ENCODE data around the gene TMEM131.
A peak's percentile ranks its signal among the peaks of the same experiment; 100 is the strongest.

Gene TMEM131

DNA sequence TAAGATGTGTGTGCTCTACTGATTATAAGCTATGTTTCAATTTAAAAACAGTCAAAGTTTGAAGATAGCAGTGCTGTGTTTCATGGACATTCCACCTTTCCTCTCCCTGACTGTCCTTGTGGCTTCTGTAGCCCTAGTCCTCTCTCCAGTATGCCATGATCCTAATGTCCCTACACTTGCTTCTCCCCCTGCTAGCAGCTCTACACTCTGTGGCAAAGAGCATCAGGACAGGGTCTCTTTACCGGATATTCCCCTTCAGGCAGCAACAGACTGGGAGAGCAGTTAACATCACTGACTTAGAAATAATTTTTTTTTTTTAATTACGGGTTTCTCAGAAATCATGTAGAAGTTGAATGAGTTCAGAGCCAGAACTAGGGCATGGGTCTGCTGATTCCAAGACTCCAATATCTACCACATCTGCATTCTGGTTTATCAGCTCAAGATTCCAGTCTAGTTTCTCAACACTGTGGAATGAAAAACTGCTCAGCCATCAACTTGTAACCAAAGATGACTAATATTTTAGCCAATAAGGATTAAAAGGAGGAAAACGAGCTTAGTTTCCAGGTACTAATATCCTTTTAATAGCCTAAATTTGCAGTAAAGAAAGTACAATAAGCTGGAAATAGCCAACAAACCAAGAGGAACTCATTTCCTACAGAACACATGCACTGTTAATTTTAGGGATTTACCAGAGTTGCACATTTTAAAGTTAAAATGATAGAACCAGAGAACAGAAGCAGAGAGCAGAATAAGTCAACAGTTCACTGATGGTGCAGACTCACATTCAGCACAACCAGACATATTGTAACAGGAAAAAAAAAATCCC, 45.2 kb downstream of the TMEM131 start:
- DNase-seq, result no peak

GRCh38 chr2:97948926-97949325, 46.8 kb downstream of the TMEM131 start:
- DNase-seq, result no peak

DNA sequence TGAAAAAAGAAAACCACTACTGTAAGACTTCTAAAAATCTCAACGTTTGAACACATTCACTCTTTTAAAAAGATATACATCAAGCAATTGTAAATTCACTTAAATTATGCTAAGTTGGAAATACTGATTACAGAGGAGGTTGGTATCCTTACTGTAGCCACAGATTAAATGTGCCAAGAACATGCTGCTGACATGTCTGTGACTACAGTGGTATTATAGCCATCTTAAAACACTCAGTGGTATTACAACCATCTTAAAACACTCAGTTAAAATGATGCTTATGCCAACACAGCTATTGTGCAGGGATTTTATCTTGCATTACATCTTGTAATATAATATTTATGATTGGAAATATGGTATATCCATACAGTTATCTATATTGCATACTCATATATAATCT, 50.0 kb downstream of the TMEM131 start:
- DNase-seq, result no peak

DNA sequence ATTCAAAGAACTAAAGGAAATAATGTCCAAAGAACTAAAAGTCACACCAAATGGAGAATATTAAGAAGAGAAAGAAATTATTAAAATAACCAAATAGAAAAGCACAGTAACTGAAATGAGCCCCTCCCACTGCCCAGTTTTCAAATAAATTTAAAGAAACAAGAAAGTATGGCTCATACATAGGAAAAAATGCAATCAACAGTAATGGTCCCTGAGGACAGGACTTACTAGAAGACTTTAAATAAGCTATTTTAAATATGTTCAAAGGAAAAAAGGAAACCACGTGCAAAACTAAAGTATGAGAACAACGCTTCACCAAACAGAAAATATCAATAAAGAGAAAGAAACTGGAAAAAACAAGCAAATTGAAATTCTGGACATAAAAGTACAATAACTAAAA, 58.9 kb downstream of the TMEM131 start:
- no peak for DNase-seq

DNA sequence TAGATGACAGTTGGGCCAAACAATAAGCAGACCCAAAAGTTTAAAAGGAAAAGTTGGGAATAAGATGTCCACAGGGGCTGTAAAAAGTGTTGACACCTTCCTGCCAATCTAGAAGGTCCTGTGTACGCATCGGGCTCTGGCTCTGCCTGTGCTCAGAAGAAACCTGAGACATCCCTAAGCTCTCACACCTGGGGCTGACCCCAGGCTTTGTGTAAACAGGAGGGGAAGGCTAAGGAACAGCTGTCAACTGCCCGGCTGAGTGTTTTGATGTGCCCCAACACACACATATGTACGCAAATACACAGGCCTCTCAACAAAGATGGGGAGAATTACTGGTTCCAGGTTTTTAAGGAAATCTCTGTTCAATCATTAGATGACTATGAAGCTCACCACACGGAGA, 59.5 kb downstream of the TMEM131 start:
- peak; percentile 70 for DNase-seq

DNA sequence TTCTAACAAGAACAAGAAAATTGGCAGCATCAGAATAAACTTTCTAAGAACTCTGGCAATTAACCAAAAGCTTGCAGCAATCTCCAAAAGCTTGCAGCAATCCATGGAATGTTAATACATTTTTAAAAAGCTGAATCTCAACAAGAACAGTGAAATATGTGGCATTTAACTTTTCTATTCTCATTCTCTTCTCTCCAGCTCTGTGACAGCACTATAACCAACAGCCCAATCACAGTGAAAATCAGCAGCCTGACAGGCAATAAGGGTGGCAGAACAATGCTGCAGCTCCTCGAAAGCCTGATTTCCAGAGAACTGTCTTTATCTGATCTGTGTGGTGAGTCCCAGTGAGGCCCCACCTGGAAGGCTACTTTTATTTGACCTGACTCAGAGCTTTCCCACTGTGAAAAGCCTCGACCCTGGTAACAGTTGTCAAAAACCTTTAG, 60.0 kb downstream of the TMEM131 start:
- no peak for DNase-seq

DNA sequence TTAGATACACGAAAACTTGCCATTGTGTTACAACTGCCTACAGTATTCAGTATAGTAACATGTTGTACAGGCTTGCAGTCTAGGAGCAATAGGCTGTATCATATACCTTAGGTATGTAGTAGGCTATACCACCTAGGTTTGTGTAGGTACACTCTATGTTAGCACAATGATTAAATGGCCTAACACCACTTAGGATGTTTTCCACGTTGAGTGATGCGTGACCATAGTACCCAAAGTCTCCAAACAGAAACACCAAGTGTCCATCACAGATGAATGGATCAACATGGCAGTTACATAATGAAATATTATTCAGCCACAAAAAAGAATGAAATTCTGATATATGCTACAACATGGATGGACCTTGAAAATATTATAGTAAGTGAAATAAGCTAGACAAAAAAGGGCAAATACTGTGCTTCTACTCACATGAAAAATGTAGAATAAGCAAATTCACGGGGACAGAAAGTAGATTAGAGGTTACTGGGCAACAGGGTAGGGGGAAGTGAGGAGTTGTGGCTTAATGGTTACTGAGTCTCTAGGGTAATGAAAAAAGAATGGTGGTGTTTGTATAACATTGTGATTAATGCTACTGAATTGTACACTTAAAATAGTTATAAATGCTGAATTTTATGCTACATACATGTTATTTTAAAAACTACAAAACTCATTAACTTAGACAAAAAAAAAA, 62.6 kb downstream of the TMEM131 start:
- no peak for DNase-seq

DNA sequence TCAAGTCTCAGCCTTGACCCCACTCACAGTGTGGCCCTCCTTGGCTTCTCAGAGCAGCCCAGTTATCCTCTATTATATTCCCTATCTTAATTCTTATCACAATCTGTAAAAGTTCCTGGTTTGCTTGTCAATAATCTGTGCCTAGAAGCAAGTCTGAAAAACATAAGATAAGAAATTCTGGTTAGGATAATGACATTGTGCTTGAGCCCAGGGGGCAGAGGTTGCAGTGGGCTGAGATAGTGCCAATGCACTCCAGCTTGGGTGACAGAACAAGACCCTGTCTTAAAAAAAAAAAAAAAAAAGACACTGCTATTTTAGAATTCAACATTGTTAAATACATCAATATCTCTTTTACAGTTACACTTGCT, 63.9 kb downstream of the TMEM131 start:
- no peak for DNase-seq

GRCh38 chr2:97931118-97931857, 64.5 kb downstream of the TMEM131 start:
- no peak for DNase-seq

GRCh38 chr2:97928591-97928990, 67.2 kb downstream of the TMEM131 start:
- DNase-seq, result peak; percentile 86

GRCh38 chr2:97926946-97927345, 68.8 kb downstream of the TMEM131 start:
- DNase-seq, result no peak

DNA sequence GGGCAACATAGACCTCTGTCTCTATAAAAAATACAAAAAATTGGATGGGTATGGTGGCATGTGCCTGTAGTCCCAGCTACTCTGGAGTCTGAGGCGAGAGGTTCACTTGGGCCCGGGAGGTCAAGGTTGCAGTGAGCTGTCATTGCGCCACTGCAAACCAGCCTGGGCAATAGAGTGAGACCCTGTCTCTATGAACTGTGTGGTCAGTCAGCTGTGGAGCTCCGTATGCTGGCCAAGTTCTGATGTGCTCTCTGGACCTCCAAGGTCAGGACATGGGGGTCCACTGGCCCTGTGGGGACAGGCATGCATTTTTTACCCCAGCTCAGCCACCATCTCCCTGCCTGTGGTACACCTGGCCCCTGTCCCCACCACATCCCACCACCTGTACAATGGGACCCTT, 71.6 kb downstream of the TMEM131 start:
- DNase-seq, result no peak

DNA sequence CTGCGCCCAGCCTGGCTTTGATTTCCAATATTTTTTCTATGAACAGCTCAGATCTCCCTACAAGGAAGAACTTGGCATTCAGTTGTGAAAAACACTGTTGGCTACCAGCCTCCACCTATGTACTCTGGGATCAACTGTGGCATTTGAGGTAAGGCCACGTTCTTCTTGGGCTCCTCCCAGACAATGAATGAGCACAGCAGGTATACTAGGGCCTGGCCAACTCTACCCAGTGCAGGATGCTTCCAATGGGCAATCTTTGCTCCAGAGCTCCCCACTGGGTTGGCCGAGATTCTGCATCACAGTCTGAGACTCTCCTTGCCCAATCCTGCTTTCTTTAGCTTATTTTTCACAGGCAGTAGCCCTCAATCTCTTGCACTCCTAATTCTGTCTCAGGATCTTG, 75.9 kb downstream of the TMEM131 start:
- no peak for DNase-seq

- DNase-seq, result no peak
These were observed 76.9 kb downstream of the TMEM131 start for GRCh38 chr2:97918818-97919217.

DNA sequence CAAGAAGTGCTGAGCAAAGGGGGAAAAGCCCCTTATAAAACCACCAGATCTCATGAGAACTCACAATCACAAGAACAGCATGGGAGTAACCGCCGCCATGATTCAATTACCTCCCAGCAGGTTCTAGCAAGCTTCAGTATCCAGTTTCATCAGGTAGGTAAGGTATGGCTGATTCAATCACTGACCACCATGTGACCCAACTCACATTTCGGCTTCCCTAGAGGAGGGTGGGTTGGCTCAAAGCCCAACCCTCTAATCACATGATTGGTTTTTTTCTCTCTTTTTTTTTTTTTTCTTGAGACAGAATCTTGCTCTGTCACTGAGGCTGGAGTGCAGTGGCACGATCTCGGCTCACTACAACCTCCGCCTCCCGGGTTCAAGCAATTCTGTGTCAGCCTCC, 78.1 kb downstream of the TMEM131 start:
- peak; percentile 60 for DNase-seq

GRCh38 chr2:97914691-97915213, 81.0 kb downstream of the TMEM131 start:
- DNase-seq, result no peak

GRCh38 chr2:97913846-97914245, 81.9 kb downstream of the TMEM131 start:
- DNase-seq, result no peak

DNA sequence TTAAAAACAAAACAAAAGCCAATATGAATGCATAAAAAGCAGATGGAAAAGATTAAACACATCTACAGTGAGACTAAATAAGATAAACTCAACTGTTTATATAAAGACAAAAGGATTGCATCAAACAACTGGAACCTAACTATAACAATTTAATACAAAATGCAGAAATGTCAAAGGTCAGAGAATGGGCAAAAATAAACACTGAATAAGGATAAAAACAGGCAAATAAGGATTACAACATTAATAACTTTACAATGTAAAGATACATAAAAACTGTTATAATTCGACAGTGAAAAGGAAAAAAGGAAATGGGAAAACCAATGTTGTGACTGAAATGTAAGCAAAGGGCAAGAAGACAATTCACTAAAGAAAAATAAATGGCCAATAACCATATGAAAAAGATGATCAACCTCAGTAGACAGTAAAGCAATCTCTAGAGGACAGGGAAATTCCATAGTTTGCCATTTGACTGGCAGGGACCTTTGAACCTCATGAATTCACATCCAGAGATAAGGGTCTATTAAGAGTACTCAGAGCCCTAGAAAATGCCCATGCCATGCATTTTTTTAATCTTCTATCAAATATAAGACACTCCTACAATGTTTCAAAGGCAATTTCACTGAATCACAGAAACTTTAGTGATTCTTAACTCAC, 83.7 kb downstream of the TMEM131 start:
- no peak for DNase-seq

- no peak for DNase-seq
These were observed 84.4 kb downstream of the TMEM131 start for GRCh38 chr2:97911206-97911921.

- no peak for DNase-seq
These were observed 85.1 kb downstream of the TMEM131 start for GRCh38 chr2:97910403-97911205.

DNA sequence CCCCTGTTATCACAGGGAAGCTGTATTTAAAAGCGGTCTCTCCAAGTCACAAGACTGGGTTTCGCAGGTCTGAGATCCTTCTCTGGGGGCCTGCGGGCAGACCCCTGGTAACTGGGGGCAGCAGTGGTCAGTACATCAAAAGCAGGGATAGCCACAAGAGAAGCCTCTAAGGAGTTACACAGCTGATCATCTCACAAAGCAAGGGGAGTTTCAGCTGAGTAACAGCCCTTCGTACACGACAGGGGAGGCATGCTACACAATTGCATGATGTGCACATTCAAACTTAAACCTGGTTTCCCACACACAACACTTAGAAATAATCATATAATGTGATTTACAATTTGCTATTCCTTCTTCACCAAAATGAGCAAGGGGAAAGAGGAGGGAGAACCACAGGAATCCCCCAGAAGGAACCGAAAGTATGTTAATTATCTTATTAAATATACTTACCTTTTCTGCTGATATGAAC, 87.5 kb downstream of the TMEM131 start:
- no peak for DNase-seq

All from NCI-H2171 (cell line).